Adipose tissue (tissue), 3 donors: ENCODE data around the gene ZNF777. TPM values are rescaled to one million over a fixed set of nuclear protein-coding genes. Genes with fewer than 3 reads are reported as not detected.
"Not testable (repeated sequence)": the region's sequence is repeated elsewhere in the genome, so short reads cannot be mapped to it uniquely, and the experiment has no call there.

Experiments used
- H3K27ac ChIP-seq: one replicate; pipeline ENCODE4 v1.5.1; 2013; ENCODE audit warnings: low read depth, low read length
- WGBS, 3 donors: extraction: QIAGEN DNeasy Blood & Tissue Kit; methylation state at CpG; one replicate each; pipeline ENCODE4 v1.1.7; 2013; 5-methylcytosine and 5-hydroxymethylcytosine counted together
- polyA plus RNA-seq, 3 donors: library from polyadenylated mRNA; stranded (reverse); fragments of 200-250 nt; gene quantifications; one replicate each; pipeline ENCODE4 v1.2.3, GENCODE V29; 2013
- donor health status: healthy with polysubstance abuse.
- donor health status: Bipolar disorder and iron deficiency.
- donor health status: healthy.

Gene ZNF777
- polyA plus RNA-seq, 3 donors: 4.6 to 8.1 (median 4.8) TPM

DNA sequence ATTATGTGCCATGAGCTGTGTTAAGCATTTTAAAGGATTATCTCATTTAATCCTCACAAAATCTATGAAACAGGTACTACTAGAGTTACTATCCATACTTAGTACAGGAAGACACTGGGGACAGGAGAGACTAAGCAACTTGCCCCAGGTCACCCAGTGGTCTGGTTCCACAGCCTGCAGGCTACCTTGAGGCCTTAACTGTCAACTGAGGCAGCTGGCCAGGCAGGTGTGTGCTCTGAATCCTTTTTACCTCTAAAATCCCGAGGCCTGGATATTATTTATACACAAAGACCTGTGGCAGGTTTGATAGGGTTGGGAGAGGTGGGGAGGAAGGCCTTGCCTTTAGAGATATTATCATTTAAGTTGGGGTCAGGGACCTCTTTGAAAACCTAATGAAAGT is 3.1 kb downstream of the ZNF777 start:
- 76 to 81% (median 81%) methylated on average over 1 of the region's 1 CpG for WGBS, 3 donors
- H3K27ac ChIP-seq: no peak overlapping the region

DNA sequence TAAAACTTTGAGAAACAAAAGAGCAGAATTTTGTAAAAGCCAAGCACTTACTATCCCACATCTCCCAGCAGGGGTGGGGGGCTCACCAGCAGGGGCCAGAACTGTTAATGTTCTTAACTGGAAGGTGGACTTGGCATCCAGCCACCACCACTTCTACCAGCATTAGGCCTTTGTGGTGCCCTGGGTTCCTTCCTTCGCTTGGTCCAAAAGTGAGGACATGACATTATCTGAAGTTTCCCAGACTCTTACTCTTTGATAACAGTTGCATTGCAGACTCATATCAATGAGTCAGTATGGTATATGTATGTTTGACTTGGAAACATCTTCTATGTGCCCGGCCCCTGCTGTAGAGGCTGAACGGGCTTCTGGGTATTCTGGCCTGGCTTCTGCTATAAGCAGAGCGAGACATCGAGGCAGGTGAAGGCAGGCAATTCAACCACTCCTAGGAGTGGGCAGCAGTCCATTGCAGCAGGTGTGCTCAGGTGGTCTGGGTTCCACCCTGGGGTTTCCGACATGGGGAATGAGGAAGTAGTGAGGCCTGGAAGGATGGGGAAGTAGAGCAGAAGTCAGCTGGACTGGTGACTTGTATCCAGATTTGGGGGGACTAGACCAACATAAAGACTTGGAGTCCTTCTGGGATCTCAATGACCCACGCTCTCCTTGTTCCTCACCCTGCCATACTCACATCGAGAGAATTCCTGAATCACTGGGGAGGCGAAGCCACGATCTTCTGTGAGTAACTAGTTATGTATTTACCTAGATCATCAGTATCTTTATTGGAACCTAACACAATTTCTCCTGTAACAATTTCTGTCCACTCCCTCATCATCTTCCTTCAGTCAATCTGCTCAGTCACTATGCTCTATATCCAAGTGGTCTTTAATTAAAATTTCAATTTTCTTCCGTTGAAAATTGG is 4.1 kb downstream of the ZNF777 start:
- no peak overlapping the region for H3K27ac ChIP-seq
- WGBS, 3 donors: 87 to 90% (median 90%) methylated on average over 11 of the region's 11 CpGs

DNA sequence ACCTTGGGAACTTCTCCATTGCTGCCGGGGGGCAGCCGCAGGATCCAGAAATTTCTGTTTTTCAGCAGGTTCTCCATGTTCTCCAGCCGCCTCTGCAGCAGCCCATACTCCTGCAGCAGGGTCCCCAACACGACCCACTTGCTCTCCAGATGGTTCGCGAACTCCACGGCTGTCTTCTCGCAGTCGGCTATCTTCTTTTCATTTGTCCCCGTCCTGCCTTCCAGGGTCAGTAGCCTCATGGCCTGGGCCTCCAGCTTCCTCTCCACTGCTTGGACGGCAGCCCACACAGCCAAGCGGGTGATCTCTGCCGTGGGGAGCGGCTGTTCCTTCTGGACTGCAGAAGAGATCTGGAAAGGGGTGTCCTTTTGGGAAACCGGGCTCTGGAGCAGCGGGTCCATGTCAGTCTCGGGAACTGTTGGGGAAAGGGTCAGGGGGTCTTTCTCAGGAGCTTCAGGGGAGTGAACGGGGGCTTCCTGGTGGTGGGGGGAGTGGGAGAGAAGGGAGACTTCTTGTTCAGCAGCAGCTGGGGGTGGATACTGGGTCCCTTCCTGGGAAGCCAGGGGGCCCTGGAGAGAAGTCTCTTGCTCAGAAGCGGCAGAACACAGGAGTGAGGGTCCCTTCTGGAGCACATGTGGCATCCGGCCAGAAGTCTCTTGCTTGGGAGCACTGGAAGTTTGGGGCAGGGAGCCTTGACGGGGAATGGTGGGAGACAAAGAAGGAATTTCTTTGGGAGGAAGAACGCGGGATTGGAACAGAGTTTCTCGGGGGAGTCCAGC is 5.5 kb downstream of the ZNF777 start:
- WGBS, 3 donors: 87 to 93% (median 89%) methylated on average over 24 of the region's 24 CpGs
- no peak overlapping the region for H3K27ac ChIP-seq

DNA sequence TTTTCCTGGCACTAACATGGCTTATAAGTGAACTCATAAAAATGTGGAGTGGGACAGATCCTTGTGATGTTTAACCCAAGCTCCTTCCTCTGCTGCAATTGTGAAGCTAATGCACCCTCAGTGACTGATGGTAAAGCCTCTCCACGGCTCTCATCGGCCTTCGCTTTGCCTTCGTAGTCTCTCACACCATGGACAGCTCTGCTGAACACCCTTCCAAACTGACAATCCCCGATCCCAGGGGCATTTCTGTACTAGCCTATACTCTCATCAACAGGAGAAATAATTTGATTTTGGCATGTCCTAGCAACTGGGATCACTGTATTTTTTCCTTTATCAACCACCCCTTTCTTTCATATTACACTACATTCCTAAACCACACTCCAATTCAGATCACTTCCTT is 6.1 kb downstream of the ZNF777 start:
- H3K27ac ChIP-seq: no peak overlapping the region

DNA sequence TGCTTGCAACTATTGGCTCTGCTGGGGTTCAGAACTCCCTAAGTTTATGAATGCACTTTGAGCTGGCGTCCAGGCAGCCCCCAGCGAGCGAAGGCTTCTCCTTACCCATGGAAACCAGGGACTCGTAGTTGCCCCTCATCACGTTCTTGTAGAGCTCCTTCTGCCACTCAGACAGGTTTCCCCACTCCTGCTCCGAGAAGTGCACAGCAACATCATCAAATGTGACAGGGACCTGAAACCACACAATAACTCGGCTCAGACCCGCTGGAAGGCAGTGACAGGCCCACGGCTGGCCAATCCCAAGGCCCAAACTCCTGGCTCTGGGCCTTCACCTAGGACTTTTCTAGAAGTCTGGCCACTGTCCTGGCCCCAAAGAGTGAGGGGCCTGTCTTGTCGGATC is 6.9 kb downstream of the ZNF777 start:
- 92 to 93% (median 93%) methylated on average over 10 of the region's 10 CpGs for WGBS, 3 donors
- no peak overlapping the region for H3K27ac ChIP-seq

More for the DNA sequence above, 6.1 kb downstream of the ZNF777 start:
- WGBS, 3 donors: 88 to 96% (median 96%) methylated on average over 5 of the region's 5 CpGs

DNA sequence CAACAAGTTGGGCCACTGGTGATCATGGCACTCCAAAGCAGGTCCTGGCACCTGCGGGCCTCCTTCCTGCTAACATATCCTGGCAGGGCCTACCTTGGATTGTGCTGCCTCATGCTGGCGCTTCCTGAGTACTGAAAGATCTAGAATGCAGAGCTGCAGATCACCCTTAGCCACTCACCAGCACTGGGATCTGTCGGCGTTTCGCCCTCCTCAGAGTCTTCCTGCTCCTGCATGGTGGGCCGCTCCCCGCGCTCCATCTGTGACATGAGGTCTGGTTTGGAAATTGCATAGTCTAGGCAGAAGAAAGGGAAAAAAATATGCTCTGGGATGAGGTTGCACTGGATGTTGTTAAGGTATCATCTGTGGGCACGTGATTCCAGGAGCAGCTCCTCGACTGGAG is 10.0 kb downstream of the ZNF777 start:
- WGBS, 3 donors: 93 to 96% (median 94%) methylated on average over 10 of the region's 10 CpGs
- no peak overlapping the region for H3K27ac ChIP-seq

DNA sequence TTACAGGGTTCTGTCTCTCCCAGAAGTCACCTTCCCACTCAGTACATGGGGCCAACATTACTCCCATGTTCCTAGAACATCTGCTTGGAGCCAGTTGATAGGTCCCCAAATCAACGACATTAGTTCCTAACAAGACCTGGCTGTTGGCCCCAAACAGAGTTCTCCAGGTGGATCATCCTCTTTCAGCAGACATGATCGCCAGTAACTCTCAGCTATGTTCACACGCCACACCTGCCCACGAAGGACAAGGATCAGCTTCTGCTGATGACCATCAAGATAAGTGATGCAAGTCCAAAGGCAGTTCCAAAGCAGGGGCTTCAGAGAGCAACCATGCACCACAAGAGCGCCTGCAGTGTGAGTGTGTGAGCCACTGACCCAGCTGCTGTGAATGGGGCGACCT is 11.0 kb downstream of the ZNF777 start:
- WGBS, 3 donors: 95 to 96% (median 95%) methylated on average over 6 of the region's 6 CpGs
- H3K27ac ChIP-seq: no peak overlapping the region

DNA sequence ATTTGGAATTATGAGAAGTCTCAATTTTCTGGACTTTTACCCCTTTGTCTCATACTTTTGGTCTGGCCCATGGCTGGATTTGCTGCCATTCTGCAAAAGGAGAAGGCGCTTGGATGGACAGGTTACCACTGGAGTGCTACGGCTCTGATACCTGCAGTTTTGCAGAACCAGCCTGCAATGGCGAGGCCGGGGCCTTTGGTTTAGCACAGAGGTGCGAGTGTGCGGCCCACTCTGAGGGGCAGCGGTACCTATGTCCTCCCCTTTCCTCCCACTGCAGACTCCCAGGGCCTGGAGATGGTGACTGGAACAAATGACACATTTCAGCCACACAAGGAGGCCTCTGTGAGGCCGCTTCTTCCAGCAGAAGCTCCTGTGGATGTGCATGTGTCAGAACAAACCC is 11.9 kb downstream of the ZNF777 start:
- H3K27ac ChIP-seq: no peak overlapping the region
- 92 to 97% (median 92%) methylated on average over 8 of the region's 8 CpGs for WGBS, 3 donors

DNA sequence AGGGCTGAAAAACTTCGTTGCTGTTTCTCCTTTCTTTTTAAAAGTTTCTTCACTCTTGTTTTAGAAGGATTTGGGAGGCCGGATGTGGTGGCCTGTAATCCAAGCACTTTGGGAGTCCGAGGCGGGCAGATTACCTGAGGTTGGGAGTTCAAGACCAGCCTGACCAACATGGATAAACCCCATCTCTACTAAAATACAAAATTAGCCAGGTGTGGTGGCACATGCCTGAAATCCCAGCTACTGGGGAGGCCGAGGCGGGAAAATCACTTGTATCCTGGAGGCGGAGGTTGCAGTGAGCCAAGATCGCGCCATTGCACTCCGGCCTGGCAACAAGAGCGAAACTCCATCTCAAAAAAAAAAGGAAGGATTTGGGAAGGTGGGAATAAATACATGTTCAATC is 14.8 kb downstream of the ZNF777 start:
- H3K27ac ChIP-seq: not testable (repeated sequence)
- WGBS, 3 donors: 96 to 98% (median 98%) methylated on average over 11 of the region's 11 CpGs

DNA sequence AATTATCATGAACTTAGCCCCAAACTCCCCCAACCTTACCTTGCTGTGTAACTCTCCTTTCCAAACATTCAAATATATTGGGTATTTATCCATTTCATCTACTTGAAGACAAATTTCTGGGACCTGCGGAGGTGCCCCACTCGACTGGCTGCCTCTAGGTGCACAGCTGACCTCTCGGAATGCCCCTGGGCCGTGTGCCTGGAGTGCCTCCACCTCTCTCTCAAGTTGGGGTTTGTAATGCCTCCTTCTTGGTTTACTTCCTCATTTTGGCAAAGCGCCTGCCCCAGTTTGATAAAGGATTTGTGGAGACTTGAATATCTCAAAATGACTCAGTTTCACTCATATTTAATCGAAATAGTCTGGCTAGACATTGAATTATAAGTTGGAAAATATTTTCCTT is 16.6 kb downstream of the ZNF777 start:
- H3K27ac ChIP-seq: no peak overlapping the region
- 80 to 89% (median 84%) methylated on average over 6 of the region's 6 CpGs for WGBS, 3 donors

DNA sequence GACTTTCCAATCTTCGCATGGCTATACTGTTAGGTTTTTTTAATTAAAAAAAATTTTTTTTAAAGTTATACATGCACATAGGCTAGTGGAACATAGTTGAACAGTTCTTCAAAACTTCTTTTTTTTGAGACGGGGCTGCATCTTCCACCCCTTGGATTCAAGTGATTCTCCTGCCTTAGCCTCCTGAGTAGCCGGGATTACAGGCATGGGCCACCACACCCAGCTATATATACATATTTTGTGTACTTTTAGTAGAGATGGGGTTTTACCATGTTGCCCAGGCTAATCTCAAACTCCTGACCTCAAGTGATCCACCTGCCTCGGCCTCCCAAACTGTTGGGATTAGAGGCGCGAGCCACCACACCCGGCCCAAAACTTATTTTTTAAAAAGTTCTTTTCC is 17.3 kb downstream of the ZNF777 start:
- 95 to 98% (median 95%) methylated on average over 7 of the region's 7 CpGs for WGBS, 3 donors
- H3K27ac ChIP-seq: no peak overlapping the region

DNA sequence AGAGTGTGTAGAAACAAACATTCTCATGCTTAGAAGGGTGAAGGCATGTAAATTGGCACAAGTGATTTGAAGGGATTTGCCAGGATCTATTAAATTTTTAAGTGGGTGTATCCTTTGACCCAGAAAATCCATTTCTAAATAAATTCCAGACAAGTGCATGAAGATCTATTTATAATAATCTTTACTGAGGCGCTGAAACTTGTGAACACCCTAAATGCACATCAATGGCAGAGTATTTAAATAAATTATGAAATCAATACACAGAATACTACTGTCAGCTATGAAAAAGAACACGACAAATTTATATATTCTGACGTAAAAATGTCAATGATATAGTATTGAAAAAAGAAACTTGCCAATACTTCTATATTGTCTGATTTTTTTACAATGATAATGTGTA is 17.9 kb downstream of the ZNF777 start:
- WGBS, 3 donors: 80 to 95% (median 81%) methylated on average over 3 of the region's 3 CpGs
- H3K27ac ChIP-seq: no peak overlapping the region

DNA sequence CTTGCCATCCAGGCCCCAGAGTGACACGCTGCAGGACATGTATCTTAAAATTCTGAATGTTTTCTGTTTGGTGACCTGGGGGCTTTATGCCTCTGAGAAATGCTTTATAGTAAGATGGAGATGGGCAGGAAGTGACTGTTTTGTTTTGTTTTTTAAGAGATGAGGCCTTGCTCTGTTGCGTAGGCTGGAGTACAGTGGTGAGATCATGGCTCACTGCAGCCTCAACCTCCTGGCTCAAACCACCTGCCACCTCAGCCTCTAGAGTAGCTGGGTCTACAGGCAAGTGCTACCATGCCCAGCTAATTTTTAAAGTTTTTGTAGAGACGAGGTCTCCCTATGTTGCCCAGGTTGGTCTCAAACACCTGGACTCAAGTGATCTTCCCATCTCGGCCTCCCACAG is 20.6 kb downstream of the ZNF777 start:
- 80 to 85% (median 85%) methylated on average over 4 of the region's 4 CpGs for WGBS, 3 donors
- H3K27ac ChIP-seq: no peak overlapping the region

DNA sequence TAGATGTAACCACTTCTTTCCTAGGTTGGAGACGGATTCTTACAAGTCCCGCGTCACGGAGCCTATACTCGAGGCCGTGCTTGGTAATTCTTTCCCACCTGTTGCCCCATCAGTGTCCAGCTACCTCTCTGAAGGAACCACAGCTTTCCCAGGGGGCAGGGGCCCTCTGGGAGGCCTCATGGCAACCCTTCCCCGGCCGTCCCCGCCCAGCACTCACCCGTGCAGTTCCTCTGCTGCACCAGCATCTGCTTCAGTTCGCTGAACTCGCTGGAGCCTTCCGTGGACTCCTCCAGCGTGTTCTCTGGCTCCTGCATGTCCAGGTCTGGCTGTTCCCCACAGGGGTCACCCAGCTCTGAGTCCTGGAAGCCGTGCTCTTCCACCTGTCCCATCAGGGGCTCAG is 24.5 kb downstream of the ZNF777 start:
- no peak overlapping the region for H3K27ac ChIP-seq
- WGBS, 3 donors: 95 to 96% (median 95%) methylated on average over 15 of the region's 15 CpGs

DNA sequence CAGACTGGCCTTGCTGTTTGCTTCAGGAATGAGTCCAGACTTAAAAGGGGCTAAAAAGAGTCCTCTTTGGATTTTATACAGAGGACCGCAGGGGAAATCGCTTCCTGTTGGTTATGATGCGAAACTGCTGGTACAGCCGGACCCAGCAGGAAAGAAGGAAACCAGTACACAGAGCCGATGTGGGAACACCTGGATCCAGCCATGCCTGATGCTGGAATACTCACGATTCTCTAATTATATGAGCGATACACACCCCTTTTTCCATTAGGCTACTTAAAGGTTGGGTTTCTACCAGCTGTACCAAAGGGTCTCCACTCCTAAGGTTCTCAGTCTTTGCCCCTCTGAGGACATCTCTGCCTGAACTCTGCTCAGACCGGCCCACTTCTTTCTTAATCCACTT is 27.7 kb downstream of the ZNF777 start:
- WGBS, 3 donors: 91 to 97% (median 96%) methylated on average over 8 of the region's 8 CpGs
- no peak overlapping the region for H3K27ac ChIP-seq

DNA sequence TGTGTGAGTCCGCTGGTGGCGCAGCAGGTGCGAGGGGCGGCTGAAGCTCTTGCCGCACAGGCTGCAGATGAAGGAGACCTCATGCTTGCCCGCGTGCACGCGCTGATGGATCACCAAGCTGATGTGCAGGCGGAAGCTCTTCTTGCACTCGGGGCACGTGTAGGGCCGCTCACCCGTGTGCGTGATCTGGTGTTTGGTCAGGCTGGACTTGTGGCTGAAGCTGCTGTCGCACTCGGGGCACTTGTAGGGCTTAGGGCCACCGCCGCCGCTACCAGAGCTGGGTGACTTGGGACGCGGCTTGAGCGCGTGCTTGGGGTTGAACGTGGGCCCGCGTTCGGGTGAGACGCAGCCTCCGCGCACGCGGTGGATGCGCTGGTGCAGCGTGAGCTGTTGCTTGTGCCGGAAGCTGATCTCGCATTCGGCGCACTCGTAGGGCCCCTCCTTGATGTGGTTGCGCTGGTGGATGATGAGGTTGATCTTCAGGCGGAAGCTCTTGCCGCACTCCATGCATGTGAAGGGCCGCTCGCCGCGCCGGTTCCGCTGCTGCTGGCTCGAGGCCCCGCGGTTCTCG is 28.7 kb downstream of the ZNF777 start:
- no peak overlapping the region for H3K27ac ChIP-seq
- 91 to 97% (median 94%) methylated on average over 53 of the region's 53 CpGs for WGBS, 3 donors

DNA sequence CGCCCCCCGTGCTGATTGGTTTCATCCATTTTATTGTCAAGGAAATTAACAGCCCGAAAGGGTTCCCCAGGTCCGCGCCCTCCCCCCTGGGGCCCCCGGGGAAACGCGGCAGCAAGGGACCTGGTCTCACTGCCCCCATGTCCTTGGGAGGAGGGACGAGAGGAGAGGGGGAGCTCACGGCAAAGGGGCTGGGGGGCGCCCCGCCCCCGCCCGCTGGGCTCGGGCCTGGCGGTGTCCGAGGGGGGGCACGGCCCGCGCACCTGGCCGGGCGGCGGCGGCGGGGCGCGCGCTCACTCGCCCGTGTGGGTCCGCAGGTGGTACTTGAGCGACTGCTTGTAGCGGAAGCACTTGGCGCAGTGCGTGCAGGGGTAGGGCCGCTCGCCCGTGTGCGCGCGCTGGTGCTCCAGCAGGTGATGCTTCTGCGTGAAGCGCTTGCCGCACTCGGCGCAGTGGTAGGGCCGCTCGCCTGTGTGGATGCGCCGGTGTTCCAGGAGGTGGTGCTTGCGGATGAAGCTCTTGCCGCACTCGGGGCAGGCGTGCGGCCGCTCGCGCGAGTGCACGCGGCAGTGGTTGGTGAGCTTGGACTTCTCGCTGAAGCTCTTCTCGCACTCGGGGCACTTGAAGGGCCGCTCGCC is 29.3 kb downstream of the ZNF777 start:
- no peak overlapping the region for H3K27ac ChIP-seq
- 90 to 94% (median 92%) methylated on average over 66 of the region's 66 CpGs for WGBS, 3 donors

DNA sequence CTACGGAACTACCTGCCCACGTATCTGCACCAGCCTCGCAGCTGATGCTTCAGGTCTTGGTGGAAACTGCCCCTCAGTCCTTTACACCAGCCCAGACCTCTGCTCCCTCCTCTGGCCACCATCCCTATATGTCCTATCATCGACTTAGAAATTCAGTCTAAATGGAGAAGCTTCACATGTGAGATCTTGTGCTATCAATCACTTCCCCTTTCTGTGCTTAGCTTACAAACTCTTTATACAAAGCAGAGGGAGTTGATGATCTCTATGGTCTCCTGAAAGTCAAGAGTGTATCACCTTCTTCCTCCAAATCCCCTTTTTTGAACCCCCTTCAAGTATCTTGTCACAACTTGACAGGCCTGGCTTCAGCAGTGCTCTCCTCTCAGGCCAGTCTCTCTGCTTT is 30.7 kb downstream of the ZNF777 start:
- H3K27ac ChIP-seq: no peak overlapping the region
- WGBS, 3 donors: 86 to 94% (median 88%) methylated on average over 4 of the region's 4 CpGs

DNA sequence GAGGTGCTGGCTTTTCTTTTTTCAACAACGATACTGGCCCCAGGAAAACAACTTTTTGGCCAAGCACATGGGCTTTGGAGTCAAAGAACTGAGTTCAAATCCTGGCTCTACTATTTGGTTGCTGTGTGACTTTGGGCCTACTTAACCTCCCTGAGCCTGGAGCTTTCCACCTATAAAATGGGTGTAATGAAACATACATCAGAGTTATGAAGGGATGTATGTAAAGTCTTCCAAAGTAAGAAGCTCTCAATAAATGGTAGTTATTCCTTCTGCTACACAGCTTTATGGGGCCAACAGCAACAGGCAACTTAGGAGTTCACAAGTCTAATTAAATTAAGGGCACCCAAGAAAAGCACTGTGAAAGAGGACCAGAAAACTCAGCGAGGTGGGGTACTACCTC is 33.0 kb downstream of the ZNF777 start:
- WGBS, 3 donors: 93 to 97% (median 95%) methylated on average over 2 of the region's 2 CpGs
- H3K27ac ChIP-seq: no peak overlapping the region
